Measurements from ENCODE around the gene SEPTIN6. TPM values are rescaled to one million over a fixed set of nuclear protein-coding genes. Genes with fewer than 3 reads are reported as not detected.

SEPTIN6 gene
- total and polyA plus RNA-seq, 2 of the 13 experiments (the other 11 are each of a cell fraction or from before 2014, with no cell fraction given), result 21.7 to 38.3 TPM

GRCh38 chrX:119677654-119677981 lies 15.3 kb downstream of the SEPTIN6 start:
- H2AFZ ChIP-seq (ENCODE audit: low read length), result no peak overlapping the region
- in situ Hi-C loops (cut with HindIII; ENCODE audit: extremely low pct_ligation_motif_present, low pct_unique_long_range_greater_than_20kb) (no loop called here), intact Hi-C loops (cut with micrococcal nuclease; ENCODE audit: unreplicated experiment) (no loop called here)
- POLR2A ChIA-PET, result no interaction called here
- no peaks in the 10 kb centered on the region for H3K9me3 ChIP-seq (ENCODE audit: low read length)
- WGBS (ENCODE audit: low lambda C conversion rate), result 93% methylated on average over 2 of the region's 6 CpGs
- TF ChIP-seq HMG20A (CRISPR knock-in tag; IDR thresholded peaks at IDR 0.05; ENCODE audit: borderline replicate concordance), result no peak
- no peak for TF ChIP-seq ERF (CRISPR knock-in tag; IDR thresholded peaks at IDR 0.05)
- no peak for TF ChIP-seq ZZZ3 (CRISPR knock-in tag; IDR thresholded peaks at IDR 0.05; ENCODE audit: borderline replicate concordance)
- TF ChIP-seq, protein P1, sequence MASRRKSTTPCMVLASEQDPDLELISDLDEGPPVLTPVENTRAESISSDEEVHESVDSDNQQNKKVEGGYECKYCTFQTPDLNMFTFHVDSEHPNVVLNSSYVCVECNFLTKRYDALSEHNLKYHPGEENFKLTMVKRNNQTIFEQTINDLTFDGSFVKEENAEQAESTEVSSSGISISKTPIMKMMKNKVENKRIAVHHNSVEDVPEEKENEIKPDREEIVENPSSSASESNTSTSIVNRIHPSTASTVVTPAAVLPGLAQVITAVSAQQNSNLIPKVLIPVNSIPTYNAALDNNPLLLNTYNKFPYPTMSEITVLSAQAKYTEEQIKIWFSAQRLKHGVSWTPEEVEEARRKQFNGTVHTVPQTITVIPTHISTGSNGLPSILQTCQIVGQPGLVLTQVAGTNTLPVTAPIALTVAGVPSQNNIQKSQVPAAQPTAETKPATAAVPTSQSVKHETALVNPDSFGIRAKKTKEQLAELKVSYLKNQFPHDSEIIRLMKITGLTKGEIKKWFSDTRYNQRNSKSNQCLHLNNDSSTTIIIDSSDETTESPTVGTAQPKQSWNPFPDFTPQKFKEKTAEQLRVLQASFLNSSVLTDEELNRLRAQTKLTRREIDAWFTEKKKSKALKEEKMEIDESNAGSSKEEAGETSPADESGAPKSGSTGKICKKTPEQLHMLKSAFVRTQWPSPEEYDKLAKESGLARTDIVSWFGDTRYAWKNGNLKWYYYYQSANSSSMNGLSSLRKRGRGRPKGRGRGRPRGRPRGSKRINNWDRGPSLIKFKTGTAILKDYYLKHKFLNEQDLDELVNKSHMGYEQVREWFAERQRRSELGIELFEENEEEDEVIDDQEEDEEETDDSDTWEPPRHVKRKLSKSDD (CRISPR knock-in tag; IDR thresholded peaks at IDR 0.05; ENCODE audit: low read depth), result no peak
- H3K4me2 ChIP-seq (ENCODE audit: low read depth, low read length), result no peak overlapping the region
- no peaks in the 10 kb centered on the region for H3K79me2 ChIP-seq (ENCODE audit: insufficient read depth, low read length)
- no peak overlapping the region for H3K9ac ChIP-seq (ENCODE audit: insufficient read depth, low read depth, low read length)
- no peak for ATAC-seq
- no peak for DNase-seq (ENCODE audit: low spot score)
- H3K4me1 ChIP-seq (ENCODE audit: insufficient read depth, low read length), result peaks cover 6% of the 10 kb centered on the region; the same call in 1 of the 2 replicates
- no peaks in the 10 kb centered on the region for H4K20me1 ChIP-seq (ENCODE audit: insufficient read depth, low read length)
- no peaks in the 10 kb centered on the region for H3K36me3 ChIP-seq (replicated peaks in 1 of 2; ENCODE audit: control insufficient read depth in 1 of 2, insufficient read depth in 2 of 2, low read length in 2 of 2)
- H3K4me3 ChIP-seq (replicated peaks in 1 of 3; ENCODE audit: insufficient read depth in 1 of 3, low read depth in 2 of 3, low read length in 3 of 3), result no peak overlapping the region
- H3K27ac ChIP-seq (ENCODE audit: extremely low read length, insufficient read depth, low read length), result no peak overlapping the region
- CTCF ChIA-PET (ENCODE audit: low intra/inter-chr PET ratio, low total read pairs), result no interaction called here
- BruUV-seq (replicated peaks), result no TSS peak
- FAIRE-seq, result no peak
- H3K27me3 ChIP-seq (ENCODE audit: control insufficient read depth in 1 of 2, insufficient read depth in 2 of 2, low read length in 2 of 2), result no peaks in the 10 kb centered on the region

DNA sequence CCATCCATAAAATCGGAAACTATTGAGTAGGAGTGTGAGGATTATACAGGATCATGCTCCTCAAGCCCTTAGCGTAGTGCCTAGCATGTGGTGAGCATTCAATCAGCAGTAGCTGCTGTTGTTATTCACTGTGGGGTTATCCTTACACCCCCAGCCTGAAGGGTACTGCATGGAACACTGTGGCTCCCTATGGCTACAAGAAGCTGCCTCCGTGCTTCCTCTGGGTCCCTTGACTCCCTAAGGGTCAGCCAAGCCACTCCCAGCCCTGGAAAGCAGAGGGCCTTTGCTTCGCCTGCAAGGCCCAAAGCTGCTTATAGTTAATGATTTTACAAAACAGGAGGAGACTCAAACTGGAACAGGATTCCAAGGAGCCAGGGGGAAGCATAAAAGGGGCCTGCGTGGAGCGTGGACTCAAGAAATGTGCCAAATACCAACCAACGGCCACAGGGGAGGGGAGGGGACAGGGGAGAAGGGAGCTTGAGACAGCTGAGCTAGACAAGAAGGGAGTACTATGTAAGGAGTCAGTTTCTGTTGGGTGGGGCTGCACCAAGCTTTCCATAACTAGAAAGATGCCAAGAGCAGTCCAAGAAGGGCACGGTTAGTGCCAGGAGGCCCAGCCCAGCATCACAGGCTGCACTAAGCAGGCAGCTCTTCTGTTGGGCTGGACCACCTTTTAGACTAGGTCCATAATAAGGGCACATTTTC lies 15.9 kb downstream of the SEPTIN6 start:
- FAIRE-seq (no peak), DNase-seq (ENCODE audit: low spot score) (no peak), ATAC-seq (no peak)
- Histone ChIP-seq H3K9ac (ENCODE audit: insufficient read depth, low read depth, low read length) (no peak overlapping the region), H3K79me2 (ENCODE audit: insufficient read depth, low read length) (no peaks in the 10 kb centered on the region), H3K36me3 (replicated peaks in 1 of 2; ENCODE audit: control insufficient read depth in 1 of 2, insufficient read depth in 2 of 2, low read length in 2 of 2) (0 out of 5 replicates have a peak, but pooled peaks cover 0 to 3% of the 10 kb centered on the region in 2 experiments), H3K9me3 (ENCODE audit: low read length) (no peaks in the 10 kb centered on the region), H3K4me1 (ENCODE audit: insufficient read depth, low read length) (peaks cover 11% of the 10 kb centered on the region; the same call in 1 of the 2 replicates), H2AFZ (ENCODE audit: low read length) (no peak overlapping the region), H3K4me3 (replicated peaks in 1 of 3; ENCODE audit: insufficient read depth in 1 of 3, low read depth in 2 of 3, low read length in 3 of 3) (no peak overlapping the region), H3K27ac (ENCODE audit: extremely low read length, insufficient read depth, low read length) (no peak overlapping the region), H4K20me1 (ENCODE audit: insufficient read depth, low read length) (no peaks in the 10 kb centered on the region), H3K4me2 (ENCODE audit: low read depth, low read length) (no peak overlapping the region), H3K27me3 (ENCODE audit: control insufficient read depth in 1 of 2, insufficient read depth in 2 of 2, low read length in 2 of 2) (no peaks in the 10 kb centered on the region)
- ChIA-PET CTCF (ENCODE audit: low intra/inter-chr PET ratio, low total read pairs) (no interaction called here), POLR2A (no interaction called here)
- BruUV-seq (replicated peaks), result no TSS peak
- 83% methylated on average over 5 of the region's 8 CpGs for WGBS (ENCODE audit: low lambda C conversion rate)
- intact Hi-C loops (cut with micrococcal nuclease; ENCODE audit: unreplicated experiment) (no loop called here), in situ Hi-C loops (cut with HindIII; ENCODE audit: extremely low pct_ligation_motif_present, low pct_unique_long_range_greater_than_20kb) (no loop called here)
- TF ChIP-seq PHF21A (CRISPR knock-in tag; IDR thresholded peaks at IDR 0.05), result no peak
- no peak for TF ChIP-seq ZMYM4 (CRISPR knock-in tag; IDR thresholded peaks at IDR 0.05)
- TF ChIP-seq NAIF1 (CRISPR knock-in tag; IDR thresholded peaks at IDR 0.05; ENCODE audit: borderline replicate concordance), result no peak
- TF ChIP-seq ZNF34 (CRISPR knock-in tag; IDR thresholded peaks at IDR 0.05; ENCODE audit: borderline replicate concordance), result no peak
- no peak for TF ChIP-seq ZNF746 (CRISPR knock-in tag; IDR thresholded peaks at IDR 0.05)
- no peak for TF ChIP-seq ARNT2 (CRISPR knock-in tag; IDR thresholded peaks at IDR 0.05; ENCODE audit: low read depth)
- TF ChIP-seq TERF1 (CRISPR knock-in tag; IDR thresholded peaks at IDR 0.05), result no peak
- TF ChIP-seq, protein P2, sequence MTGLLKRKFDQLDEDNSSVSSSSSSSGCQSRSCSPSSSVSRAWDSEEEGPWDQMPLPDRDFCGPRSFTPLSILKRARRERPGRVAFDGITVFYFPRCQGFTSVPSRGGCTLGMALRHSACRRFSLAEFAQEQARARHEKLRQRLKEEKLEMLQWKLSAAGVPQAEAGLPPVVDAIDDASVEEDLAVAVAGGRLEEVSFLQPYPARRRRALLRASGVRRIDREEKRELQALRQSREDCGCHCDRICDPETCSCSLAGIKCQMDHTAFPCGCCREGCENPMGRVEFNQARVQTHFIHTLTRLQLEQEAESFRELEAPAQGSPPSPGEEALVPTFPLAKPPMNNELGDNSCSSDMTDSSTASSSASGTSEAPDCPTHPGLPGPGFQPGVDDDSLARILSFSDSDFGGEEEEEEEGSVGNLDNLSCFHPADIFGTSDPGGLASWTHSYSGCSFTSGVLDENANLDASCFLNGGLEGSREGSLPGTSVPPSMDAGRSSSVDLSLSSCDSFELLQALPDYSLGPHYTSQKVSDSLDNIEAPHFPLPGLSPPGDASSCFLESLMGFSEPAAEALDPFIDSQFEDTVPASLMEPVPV (CRISPR knock-in tag; IDR thresholded peaks at IDR 0.05), result no peak
- no peak for TF ChIP-seq ZNF703 (CRISPR knock-in tag; IDR thresholded peaks at IDR 0.05; ENCODE audit: borderline replicate concordance)

All from HepG2 (cell line).